NOMO-1 (cell line): Measurements from ENCODE around the gene PTPRC.
A peak's percentile ranks its signal among the peaks of the same experiment; 100 is the strongest.

Experiments
- DNase-seq, 2 experiments: peaks; one replicate each; lab custom pipeline; 2025; ENCODE audit not compliant: unreplicated experiment in 2 of 2; lab: John Stamatoyannopoulos, UW

The PTPRC gene

DNA sequence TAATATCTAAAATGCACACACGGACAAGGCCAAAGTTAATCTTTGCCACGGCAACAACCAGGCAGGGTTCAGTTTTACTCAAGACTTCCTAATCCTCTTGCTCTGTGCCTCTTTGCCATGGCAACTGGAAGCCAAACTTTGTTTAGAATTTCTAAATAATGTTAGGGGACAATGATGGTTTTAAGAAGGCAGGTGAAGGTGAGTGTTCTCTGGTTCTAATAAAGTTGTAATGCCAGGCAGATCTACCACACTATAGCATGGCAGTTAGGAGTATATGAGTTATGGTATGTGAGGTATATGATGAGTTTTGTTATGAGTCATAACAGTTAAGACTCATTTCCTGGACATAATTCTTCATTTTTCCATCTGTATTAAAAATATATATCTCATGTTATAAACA, 2.7 kb downstream of the PTPRC start:
- DNase-seq: peak; percentile 56 to 70

DNA sequence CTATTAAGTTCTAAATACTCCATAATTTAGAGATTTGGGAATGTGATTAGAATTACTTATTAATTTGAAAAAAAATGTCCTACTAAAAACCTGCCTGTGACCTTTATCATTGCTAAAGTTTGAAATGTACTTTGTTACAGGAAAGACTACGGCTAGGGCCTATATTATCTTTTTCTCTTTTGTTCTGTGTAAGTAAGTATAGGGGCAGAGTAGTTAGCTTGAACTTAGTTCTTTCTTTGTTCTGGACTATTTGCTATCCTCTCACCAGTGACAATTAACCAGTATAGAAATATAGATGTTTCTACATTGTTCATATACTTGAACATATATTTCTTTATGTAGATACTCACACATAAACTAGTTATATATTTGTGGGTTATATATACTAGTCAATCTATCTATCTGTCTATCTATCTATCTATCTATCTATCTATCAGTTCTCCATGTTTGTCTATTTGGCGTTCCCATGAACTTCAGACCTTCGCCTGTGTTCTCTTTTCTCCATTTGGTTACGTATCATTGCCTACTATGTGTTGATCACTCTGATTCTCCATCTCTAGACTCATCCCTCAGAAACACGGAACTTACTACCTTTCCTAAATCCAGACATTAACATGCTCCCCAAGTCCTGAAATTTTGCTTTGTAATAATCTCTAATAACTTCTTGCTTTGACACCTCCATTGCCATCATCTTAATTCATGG, 3.3 kb downstream of the PTPRC start:
- DNase-seq: no peak

DNA sequence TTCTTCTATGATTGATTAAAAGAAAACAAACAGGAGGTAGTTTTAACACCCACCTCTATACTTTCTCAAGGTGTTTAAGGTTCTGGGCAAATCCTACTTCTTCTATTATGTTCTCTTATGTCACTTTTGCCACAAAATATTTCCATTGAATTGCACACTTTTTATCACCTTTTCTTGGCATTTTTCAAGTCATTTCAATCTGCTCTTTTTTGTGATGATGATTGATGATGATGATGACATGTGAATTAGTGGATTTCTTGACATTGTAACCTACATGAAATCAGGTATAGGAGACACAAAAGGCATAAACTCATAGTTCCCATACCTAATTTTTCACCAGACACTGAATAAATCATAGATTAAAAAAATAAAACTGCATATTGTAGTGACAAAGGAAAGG, 4.1 kb downstream of the PTPRC start:
- no peak for DNase-seq

DNA sequence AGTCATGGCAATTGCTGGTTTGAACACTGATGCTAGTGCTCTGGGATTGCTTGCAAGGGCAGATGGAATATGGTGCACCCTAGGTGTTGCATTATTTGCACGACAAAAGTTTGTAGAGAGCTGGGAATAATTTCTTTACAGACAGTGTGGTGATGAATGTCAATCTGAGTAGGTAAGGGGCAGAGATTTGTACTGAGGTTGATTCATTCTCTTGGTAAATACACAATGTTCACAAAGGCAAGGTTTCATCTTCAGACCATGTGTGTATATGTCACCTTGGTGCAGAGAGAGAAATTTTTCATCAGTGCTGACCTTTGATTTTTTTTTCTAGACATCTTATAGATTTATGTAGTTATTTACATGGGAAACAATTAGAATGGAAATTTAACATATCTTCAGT, 5.0 kb downstream of the PTPRC start:
- DNase-seq: no peak

DNA sequence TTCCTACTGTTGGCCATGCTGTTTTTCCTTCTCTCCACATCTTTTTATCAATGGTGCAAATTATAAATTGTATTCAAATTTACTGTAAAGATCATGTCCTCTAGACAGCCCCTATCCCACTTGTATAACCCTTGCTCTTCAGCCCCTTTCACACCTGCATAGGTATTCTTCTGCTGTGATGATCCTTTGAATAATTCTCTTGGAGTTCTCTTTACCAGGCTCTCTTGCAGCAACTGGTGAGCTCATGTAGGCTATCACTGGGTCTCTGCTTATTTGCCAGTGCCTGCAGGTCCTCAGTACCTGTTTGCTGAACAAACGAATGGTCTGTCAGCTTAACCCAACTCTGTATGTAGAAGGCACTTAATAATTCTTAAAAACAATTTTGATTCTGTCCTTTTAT, 8.2 kb downstream of the PTPRC start:
- DNase-seq: no peak

DNA sequence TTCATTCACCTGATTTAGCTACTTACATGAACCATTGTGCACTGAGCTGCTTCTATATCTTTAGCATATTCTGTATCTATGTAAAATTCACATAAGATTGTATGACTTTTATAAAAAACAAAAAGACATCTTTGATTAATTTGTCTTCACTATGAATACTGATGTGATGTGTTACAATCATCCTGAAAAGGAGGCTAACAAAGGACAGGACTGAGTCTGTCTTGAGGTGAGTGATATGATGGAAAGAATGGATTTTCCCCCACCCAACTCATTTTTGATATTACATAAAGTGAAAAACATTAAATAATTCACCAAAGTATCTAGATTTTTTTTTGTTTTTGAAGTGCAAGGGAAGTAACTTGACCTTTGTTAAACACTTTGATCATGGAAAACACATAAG, 9.8 kb downstream of the PTPRC start:
- no peak for DNase-seq

DNA sequence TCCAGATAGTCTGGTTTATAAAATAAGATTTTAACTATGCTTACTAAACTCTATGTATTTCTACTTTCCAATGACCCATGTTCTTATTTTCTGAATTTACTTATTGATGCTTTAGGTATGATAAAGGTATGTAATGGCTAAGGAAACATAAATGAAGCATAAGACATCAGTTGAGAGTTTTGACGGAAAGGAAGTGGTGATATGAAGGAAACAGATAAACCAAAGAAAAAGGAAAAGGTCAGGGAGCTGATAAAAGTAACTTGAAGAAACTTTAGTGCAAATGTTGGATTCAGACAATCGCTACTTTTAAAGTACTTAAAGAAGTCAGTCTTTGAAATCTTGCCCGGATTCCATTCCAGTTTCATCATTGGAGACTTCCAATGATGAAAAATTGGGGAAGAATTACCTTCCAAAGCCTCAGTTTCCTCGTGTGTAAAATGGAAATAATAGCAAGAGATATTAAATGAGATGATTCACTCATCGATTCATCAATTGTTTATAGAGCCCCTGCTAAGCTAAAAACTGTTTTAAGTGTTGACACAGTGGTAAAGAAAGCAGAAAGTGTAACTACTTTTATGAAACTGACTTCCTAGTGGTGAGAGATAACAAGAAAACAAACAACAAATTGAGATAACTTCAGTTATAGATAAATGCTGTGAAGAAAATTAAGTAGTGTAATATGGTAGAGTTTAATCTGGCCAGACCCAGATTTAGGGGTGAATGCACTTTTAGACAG, 10.6 kb downstream of the PTPRC start:
- no peak for DNase-seq

DNA sequence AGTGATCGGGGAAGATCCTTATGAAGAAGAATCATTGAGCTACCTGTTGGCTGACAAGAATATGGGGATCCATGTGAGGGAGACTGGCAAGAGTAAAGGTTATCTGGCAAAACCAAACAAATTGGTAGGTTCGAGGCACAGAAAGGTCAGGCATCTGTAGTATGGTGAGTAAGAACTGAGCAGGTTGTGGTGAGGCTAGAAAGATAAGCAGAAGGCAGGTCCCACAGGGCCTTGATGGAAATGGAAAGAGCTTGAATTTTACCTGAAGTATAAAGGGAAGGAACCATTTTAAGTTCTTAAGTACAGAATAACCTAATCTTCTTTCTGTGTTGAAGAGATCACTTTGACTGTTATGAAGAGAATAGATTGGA, 11.1 kb downstream of the PTPRC start:
- no peak for DNase-seq

DNA sequence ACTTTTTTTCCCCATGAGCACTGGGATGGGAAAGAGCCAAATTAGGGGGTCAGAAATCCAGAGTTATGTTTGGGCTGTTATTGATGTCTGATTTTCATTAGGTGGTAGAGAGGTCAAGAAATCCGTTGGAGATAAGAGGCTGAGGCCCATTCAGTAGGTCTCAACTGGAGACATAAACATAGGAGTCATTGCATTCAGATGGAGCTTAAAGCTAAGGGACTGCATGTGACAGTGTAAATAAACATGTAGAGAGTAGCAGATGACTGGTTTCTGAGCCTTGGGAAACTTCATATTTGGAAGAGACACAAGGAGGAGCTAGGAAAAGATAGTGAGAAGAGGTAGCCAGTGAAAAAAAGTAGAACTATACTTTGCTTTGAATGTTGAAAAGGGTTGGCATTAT, 11.7 kb downstream of the PTPRC start:
- no peak for DNase-seq

DNA sequence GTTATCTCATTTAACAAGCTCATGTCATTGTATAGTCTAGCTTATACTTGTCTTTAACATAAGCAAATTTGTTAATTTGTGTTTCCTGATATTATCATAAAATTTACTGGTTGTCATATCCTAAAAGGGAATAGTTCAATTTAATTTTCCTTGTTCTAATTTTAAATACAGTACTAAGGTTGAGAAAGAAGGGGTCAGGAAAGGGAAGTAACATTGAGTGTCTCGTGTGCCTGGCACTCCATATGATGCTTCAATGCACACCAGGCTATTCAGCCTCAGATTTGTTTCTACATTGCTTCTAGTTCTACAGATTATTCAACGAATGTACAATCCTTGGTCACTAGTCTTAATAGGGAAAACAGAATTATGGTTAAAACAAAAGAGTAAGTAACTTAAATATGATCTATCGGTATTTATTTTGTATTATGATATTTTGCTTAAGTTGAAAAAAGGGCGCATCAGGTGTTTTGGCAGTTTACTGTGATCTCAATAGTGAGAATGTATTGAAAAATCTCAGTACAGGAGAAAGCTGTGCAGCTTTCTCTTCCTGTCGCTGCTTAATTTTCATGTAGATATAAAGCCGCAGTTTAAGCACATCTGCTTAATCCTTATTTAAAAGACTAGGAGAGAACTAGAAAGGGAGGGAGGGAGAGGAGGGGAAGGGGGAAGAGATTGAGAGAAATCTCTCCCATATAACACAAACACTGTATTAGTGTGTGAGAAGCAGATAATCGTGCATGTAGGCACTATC, 13.0 kb downstream of the PTPRC start:
- DNase-seq: peak in 1 of 2 experiments; percentile 69

DNA sequence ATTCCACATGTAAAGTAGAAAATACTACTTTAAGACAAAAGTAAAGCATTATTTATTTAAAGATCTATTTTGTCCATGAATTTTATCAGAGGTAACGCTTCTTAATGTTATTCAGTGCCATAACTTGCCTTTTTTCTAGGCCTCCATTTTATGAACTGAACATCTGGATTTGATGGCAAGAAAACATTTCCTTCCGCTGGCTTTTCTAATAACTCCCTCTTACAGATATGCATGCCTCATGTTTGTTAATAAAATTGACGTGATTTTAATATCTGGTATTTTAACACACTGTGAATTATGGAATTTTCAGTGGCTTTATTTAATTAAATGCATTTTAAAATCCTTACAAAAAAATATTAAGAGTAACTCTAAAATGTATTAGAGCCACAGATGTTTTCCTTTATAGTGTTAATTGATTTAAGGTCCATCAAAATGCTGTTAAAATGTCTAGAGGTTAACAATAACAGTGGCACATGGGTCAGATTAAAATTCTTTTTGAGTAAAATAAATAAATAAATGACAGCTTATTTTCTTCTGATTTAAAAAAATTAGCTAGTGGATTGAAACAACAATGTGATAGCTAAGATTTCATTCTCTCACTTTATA, 15.1 kb downstream of the PTPRC start:
- no peak for DNase-seq

DNA sequence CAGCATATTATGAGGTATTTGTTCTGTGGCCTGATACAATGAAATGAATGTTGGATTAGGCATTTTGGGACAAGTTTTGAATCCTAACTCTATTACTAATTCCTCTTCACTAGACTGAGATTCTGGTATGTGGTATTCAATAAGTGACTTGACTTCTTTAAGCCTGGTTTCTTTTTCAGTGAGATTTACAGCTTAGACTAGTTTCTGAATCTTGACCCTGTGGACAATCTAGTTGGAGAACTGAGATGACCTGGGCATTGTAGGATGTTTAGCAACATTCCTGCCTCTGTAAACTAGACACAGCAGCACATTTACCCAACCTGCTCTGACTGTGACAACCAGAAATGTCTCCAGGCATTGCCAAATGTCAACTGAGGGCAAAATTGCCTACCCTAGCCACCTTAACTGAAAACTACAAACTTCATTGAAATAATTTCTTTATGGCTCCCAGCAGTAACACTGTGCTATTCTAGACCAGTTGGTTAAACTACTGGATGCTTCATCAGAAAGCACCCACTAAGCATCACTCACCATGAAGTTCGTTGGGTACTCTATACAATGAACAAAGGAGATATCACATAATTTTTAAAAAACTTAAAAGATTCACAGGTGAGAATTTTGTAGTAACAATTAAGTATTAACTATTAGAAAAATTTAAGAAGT, 16.8 kb downstream of the PTPRC start:
- DNase-seq: no peak

DNA sequence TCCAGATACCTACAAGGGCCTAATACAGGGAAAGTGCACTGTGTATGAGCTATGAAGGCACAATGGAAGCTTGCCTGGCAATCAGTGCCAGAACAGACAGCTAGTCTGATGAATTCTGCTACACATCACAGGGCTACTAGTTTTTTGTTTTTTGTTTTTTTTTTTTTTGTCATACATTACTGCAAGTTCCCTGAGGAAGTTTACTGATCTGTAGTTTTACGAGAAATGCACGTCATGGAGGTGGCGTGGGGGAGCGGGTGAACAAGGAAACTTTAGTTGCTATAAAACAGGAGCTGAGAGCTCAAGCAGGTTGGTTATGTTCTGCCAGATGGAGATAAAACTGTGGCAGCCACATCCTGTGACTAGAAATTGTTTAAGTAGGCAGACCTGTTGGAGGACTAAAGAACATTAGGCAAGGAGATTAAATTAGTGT, 17.7 kb downstream of the PTPRC start:
- DNase-seq: peak in 1 of 2 experiments; percentile 38

DNA sequence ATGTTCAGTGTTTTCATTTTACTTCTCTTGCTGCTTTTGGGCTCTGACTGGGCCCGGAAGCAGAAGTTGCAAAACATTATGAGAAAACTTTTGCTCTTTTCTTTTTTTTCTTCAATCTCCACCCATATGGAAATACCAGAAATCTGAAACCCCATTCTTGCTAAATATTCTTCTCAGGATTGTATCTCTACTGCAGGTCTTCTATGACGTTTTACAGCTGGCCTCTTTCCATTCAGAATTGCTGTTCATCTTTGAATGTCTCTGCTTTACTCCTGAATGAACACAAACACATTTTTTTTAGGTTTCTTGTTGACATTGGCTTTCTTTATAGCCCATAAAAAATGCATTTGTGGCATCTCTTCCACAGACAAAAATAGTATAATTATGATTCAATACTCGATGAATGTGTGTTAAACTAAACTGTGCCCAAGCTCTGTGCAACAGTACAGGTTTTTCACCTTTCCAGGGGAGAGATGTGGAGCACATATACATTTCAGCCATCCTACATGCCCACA, 18.8 kb downstream of the PTPRC start:
- peak; percentile 70 to 78 for DNase-seq

DNA sequence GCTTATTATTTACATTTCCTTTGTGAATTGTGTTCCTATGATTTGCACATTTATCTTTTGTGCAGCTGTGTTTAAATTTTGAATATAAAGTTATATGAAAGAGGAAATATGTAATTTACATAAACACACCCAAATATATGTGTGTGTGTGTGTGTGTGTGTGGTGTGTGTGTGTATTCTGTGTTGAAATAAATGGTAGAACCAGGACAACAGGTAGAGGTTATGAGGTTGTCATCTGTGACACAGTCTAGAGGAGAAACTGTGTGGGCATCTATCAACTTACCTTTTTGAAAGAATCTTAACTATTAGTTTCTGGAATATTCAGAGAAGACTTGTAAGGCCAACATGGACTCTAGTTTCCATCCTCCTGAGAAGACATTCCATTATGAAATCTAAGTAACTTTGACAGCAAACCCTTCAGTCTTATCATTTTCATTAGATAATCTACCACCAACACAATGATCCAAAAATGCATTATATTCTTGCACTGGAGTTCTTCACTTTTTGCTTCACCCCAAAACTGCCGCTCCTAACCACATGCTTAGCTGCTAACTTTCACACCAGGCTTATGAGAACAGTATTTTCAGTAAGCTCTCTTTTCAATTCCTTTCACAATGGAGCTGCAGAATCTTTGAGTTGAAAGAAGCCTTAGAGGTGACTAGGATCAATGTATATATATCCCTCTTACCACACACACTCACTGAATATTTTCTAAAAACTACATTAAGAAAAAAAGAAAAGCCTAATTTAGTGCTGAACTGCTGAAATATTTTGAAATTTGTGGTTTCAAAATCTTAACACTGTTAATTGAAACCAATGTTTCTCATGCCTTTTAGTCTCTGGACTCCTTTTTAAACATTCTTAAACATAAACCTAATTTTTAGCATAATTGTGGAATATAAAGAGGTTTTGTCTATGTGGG, 21.8 kb downstream of the PTPRC start:
- DNase-seq: no peak

DNA sequence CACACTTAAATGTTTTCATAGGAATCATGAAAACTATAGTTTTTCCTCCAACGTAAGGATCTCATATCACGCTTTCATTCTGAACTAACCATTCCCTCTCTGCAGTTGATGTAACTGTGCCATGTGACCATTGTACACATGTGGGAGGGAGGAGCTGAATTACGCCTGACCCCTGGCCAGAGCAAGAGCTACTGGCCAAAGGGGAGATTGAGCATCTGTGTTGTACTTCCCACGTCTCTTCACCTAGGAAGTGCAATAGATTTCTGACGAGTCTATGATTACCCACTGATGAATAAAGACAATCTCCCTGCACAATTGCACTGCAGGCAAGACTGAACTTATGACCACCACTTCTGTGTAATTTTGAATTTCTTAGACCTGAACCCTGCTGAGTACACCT, 24.0 kb downstream of the PTPRC start:
- DNase-seq: no peak

DNA sequence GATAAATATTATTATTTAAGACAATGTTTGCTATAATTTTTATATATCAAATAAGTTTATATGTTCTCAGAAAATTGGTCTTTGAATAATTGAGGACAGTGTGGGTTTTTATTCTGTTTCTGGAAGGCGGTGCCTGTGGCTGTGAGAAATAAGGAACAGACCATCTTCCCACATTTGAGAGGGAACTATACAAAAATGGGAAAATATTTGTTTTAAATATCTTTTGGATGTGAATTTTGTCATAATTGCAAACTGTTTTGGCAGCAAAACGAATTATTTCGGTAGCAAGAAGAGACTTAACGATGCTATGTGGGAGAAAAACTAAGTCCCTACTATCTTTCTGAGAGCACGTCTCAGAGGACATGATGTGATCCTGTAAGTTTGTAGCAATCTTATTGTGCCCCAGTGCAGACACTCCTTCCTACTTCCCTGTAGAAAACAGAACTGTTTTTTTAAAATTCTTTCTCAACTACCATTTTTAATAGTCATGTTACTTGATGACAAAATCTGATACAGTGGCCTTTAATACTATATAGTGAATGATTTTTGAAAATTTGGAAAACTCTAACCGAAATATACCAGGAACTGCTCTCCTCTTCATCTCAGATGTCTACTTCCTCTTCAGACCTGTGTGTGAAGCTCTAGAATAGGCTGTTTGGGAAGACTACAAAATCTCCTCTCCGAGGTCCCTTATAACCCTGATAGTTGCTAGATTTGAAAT, 25.4 kb downstream of the PTPRC start:
- peak; percentile 51 to 91 for DNase-seq

DNA sequence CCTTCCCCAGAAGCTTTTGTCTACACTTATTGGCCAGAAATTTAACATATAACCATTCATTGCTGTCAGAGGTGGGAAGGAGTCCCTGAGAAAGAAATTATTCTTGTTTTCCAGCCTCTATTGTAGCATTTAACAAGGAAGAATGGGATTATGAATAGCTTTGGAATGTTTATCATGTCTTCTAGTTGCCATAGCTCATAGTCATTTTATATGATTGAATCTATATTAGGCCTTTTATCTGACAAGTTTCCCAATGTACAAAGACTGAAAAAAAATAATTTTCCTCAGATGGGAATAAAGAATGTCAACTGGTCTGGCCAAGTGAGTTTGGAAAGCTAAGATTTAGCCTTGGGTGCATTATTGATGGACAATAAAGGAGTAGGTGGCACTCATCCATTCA, 28.3 kb downstream of the PTPRC start:
- no peak for DNase-seq

DNA sequence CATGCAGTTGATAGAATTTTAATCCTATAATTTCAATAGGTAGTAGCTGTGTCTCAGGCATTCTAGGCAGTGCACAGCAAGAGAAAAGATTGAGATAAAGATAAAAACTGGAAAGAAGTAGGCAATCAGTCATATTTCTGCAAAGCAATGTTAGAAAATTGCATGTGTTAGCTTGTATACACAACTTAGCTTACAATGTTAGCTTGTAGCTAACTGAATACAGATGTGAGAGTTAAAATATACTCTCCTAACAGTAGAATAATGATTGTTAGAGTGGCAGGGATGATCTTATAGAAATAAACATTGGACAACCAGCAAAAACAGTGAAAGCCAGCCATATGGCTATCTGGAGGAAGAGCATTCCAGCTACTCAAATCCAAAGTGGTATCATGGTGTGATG, 29.0 kb downstream of the PTPRC start:
- no peak for DNase-seq
